Stimulated activated CD4-positive, alpha-beta T cell treated with anti-CD3 and anti-CD28 coated beads, Interleukin-1b, Interleukin-23, amount 100 ng/mL, for 1 hour (primary cell): ENCODE measurements around the gene C1orf232.
A peak's percentile ranks its signal among the peaks of the same experiment; 100 is the strongest.

Experiments
- DNase-seq, 2 donors: peaks; one replicate each; pipeline ENCODE4 v3.0.0-alpha.2; 2020; ENCODE audit warnings: low read depth in 2 of 2

Gene C1orf232

DNA sequence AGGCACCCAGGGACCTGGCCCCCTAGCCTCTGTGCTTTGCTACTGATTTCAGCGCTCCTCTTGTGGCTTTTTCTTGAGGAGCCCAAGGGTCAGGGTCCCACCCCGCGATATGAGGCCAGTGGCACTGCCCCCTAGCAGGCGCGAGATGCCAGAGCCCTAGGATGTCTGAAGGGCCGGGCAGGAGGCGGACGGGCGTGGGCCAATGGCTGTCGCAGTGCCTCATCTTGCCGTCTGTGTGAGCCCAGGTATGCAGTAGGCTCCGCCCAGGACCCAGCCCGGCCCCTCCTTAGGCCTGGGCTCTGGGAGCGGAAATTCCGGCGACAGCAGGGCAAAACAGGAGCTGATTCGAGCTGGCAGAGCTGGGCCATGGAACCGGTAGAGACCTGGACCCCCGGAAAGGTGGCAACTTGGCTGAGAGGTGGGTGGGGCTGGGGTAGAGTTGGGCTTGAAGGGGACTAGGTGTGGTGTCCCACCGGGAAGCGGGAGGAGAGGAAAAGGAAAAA, 8.5 kb upstream of the C1orf232 start, which contains the start of gene CNKSR1:
CNKSR1 (plus strand) TSS at position 310 of the 503 bp plus-strand sequence; CDS start at position 367, 57 bp downstream.
- DNase-seq, result no peak

DNA sequence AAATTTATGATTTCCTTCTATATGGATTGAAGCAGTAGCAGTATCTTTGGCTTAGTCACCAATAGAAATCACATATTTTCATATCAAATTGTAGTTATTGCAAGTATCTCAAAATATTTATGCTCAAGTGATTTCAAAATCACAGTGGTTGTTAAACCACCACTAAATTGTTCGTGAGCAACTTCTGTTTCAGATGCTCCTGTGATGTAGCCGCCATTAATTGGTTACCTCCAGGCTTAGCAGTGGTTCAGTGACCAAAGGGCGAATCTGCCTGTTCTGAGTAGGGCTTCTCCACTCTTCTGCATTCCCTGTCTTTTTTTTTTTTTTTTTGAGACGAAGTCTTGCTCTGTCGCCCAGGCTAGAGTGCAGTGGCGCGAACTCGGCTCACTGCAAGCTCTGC, 6.6 kb upstream of the C1orf232 start:
- no peak for DNase-seq

- DNase-seq, result no peak
These were observed 2.6 kb upstream of the C1orf232 start, which contains the start of gene ZNF593OS for GRCh38 chr1:26171084-26172072. Gene ZNF593OS, minus strand, starts transcription at chr1:26171832. Its CDS starts 171 bp downstream, at chr1:26171661.

DNA sequence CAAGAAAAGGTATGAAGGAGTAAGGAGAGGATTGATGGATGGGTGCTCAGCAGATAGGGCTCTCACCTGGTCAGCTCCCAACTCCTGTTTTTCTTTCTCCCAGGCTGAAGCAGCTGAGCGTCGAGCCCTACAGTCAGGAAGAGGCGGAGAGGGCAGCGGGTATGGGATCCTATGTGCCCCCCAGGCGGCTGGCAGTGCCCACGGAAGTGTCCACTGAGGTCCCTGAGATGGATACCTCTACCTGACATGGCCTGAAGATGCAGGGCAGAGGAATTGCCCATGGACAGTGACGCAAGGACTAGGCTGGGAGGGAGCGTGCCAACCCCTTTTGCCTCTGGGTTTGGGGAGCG, 1.7 kb upstream of the C1orf232 start:
- no peak for DNase-seq

DNA sequence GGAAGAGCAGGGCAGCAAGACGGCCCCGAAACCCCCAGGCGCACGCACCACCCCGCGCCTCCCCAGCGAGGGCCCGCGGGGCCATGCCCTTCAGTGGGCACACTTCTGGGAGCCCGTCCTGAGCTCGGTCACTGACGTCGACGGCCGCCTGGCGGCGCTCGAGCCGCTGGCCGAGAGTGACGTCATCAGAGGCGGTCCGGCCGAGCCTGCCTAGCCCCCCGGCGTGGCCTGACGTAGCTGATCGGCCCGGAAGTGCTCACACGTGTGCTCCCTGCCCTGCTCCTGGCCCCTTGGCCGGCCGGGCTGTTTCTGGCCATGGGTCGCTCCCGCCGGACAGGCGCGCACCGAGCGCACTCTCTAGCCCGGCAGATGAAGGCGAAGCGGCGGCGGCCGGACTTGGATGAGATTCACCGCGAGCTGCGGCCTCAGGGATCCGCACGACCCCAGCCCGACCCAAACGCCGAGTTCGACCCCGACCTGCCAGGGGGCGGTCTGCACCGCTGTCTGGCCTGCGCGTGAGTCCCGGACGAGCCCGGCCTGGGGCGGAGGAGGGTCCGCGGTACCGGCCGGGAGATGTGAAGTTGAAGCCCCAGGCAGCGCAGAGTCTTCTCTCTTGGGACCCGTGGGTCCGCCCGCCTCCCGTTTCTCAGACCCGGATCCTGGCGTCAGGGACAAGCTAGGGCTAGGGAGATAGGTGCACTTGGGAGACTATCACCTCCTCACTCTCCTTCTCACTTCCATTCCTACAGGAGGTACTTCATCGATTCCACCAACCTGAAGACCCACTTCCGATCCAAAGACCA, 1.1 kb upstream of the C1orf232 start, which contains the start of gene ZNF593:
ZNF593 (plus strand) TSS at position 240 of the 803 bp plus-strand sequence; CDS start at position 316, 76 bp downstream.
- peak; percentile 60 to 75 for DNase-seq

GRCh38 chr1:26169198-26169554, 413 bp upstream of the C1orf232 start:
- DNase-seq, result no peak

- DNase-seq, result no peak
These were observed 2.0 kb downstream of the C1orf232 start for GRCh38 chr1:26166719-26167281.

DNA sequence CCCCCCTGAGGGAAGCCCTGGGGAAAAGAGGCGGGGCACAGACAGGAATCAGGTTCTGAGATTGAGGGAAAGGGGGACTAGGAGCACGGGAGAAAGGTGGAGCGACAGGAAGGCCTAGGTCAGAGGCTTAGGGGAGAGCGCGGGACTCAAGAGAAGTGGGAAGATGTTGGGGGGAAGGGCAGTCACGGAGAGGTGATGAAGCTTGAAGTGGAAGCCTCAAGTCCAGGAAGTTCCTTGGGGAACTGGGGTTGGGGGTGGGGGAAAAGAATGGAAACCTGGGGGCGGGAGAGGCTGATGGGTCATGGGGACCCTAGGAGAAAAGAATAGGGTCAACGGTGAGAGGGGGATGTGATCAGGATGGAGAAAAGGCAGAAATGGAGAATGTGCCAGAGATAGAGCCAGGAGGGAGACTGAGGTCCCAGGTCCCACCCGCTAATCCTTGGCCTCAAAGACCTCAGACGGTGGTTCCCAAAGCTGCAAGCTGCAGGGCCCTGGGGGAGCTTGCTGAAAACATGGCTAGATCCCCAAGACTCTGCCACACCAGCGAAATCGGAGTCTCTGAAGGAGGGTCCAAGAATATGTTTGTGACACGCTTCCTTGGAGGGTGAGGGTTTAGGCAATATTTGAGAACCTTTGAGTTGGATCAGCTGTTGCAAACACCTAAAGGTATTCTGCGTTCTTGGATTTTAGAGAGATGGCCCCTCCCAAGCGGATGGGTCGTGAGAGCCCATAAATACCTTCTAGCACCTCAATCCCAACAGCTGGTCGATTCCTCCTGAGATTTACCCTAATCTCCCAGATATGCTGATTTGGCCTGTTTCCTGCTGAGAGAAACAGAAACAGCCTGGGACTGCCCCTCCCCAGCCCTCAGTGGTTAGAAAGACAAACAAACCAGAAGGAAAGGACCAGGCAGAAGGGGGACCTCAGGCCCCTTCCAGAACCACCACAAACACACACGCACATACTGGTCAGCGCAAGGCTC, 3.6 kb downstream of the C1orf232 start:
- DNase-seq, result no peak

GRCh38 chr1:26164036-26164860, 4.5 kb downstream of the C1orf232 start:
- peak in 1 of 2 donors; percentile 42 for DNase-seq

DNA sequence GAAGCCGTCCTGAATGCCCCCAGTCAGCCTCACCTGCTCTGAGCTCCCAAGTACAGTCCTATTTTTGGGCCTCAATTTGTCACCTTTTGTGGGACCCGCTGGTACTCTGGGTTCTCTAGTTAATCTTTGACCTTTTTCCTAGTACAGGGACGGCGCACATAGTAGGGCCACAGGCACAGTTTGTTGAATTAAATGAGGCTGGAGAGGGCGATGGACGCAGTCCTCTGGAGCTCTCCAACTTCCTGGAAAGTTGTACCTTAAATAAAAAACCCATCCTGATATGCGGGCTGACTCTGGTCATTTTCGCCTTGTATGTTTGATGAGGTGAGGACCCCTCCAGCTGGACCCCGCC, 5.1 kb downstream of the C1orf232 start:
- no peak for DNase-seq

DNA sequence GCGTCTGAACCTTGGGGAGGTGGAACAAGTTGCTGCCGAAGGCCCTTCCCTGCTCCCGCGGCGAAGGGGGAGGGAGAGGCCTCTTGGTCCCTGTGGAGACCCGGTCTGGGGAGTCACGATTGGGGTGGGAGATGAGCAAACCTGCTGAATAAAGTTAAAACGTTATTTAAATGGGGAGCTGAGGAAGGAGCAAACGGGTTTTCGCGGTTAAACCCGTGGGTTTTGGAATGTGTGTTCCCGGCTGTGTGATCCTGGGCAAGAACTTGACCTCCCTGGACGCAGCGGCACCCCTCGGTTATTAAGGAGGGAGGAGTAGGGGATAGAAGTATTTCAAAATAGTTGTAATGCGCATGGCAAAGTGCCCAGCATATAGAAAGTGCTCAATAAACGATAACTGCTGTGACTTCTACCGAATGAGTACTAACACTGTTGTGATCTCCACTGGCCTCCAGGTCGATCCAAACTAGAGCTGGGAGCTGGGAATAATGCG, 6.5 kb downstream of the C1orf232 start:
- no peak for DNase-seq

GRCh38 chr1:26161415-26162219, 7.1 kb downstream of the C1orf232 start:
- DNase-seq, result no peak

DNA sequence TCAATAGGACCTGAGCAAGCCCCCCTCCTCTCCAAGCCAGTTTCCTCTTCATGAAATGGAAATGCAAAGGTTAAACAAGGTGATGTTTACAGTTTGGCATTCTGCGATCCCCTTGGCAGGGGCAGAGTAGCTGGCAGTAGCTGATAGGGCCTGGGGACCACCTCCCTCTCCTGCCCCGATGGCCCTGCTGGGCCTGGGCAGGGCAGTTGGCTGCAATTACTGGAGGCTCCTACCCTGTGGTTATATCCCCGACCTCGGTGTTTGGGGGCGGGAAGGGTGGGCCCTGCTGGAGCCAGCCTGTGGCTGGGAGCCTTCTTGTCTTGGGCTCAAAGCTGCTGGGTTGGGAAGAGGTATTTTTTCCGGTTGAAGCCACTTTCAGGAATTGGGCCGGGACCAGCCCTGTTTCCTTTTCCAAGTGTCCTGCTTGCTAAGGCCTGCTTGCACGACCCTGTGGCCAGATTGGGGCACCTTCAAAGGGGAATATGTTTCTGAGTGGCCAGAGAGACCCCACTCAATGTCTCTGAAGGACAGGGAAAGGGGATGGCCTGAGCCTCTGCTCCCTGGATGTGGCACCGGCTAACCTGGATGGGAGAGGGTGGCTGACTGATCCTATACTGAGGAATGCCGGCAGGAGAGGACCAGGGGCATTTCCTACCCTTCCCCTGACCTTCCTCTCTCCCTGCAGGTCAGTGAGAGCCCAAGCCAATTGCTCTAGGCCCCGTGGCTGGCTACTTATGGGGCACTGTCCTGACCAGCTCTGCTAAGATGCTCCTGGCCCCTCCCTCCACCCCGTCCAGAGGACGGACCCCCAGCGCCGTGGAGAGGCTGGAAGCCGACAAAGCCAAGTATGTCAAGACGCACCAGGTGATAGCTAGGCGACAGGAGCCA, 8.0 kb downstream of the C1orf232 start:
- no peak for DNase-seq

- DNase-seq, result no peak
These were observed 9.1 kb downstream of the C1orf232 start for GRCh38 chr1:26159743-26160039.

GRCh38 chr1:26158908-26159742, 9.6 kb downstream of the C1orf232 start, which contains the start of gene FAM110D:
Gene FAM110D, plus strand, starts transcription at chr1:26159079. Its CDS starts 2,213 bp downstream, at chr1:26161292.
- DNase-seq, result no peak

GRCh38 chr1:26158271-26158907, 10.4 kb downstream of the C1orf232 start:
- DNase-seq, result no peak
